ENCODE results near the gene UPB1. TPM values are rescaled to one million over a fixed set of nuclear protein-coding genes. Genes with fewer than 3 reads are reported as not detected.

Gene UPB1
- total RNA-seq, 2 donors from 2014 or later, result 0.52 TPM; not detected in 1

GRCh38 chr22:24501301-24502005, 6.3 kb downstream of the UPB1 start:
- WGBS, 2 donors, result 65 to 72% methylated on average over 8 of the region's 8 CpGs

GRCh38 chr22:24502034-24502433, 6.9 kb downstream of the UPB1 start:
- DNase-seq, result no peak
- Histone ChIP-seq H3K27me3 (no peaks in the 10 kb centered on the region), H3K27ac (no peak overlapping the region), H3K36me3 (replicated peaks in 1 of 2; ENCODE audit: insufficient read depth in 1 of 2, low read depth in 2 of 2) (no peaks in the 10 kb centered on the region), H3K4me3 (no peak overlapping the region), H3K4me1 (no peaks in the 10 kb centered on the region), H3K9me3 (no peaks in the 10 kb centered on the region)
- intact Hi-C loops (cut with DNase I), result no loop called here
- WGBS, 2 donors, result 71 to 82% methylated on average over 7 of the region's 7 CpGs
- no peak for ATAC-seq
- no peak for TF ChIP-seq CTCF (IDR thresholded peaks at IDR 0.05)

More at GRCh38 chr22:24501301-24502005, 6.3 kb downstream of the UPB1 start:
- TF ChIP-seq POLR2A (IDR thresholded peaks at IDR 0.05), result no peak
- no peaks in the 10 kb centered on the region for H3K4me1 ChIP-seq
- H3K27me3 ChIP-seq, result no peaks in the 10 kb centered on the region
- H3K4me3 ChIP-seq, result no peak overlapping the region
- H3K36me3 ChIP-seq (replicated peaks in 1 of 2; ENCODE audit: insufficient read depth in 1 of 2, low read depth in 2 of 2), result no peaks in the 10 kb centered on the region
- H3K9me3 ChIP-seq, result no peaks in the 10 kb centered on the region
- intact Hi-C loops (cut with DNase I), result no loop called here
- DNase-seq, result no peak
- no peak overlapping the region for H3K27ac ChIP-seq
- ATAC-seq, result no peak

- WGBS, 2 donors, result 75 to 79% methylated on average over 1 of the region's 1 CpG
- intact Hi-C loops (cut with DNase I), result no loop called here
Measured at GRCh38 chr22:24502541-24502940, 7.4 kb downstream of the UPB1 start.

DNA sequence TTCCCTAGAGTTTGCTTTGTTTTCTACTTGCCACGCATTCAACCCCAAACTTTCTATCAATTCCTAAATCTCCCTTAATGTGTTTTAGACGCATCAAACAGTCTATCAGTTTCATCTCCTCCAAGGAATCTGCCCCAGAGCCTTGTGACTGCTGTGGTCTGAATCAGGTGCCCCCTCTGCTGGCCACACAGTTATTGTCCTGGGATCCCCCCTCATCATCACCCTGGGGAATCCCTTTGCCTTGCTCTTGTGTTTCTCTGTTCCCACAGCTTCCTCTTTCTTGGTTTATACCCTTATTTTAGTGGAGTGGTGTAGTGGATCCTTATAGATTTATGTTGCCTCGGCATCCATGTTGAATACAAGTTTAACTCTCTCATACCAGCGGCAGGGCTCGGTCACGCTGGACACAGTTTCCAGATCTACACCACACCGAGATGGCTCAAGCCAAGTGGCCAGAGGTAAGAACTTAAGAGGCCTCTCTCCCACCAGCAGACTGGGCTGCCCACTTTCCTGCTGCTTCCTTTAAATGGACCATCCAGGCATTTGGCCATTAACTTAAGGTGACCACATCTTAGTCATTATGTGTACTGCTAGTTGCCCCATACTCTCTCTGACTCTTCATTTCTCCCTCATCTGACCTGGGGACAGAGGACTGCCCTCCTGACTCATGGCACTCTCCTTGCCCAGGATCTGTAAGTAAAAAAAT, 8.2 kb downstream of the UPB1 start:
- TF ChIP-seq POLR2A (IDR thresholded peaks at IDR 0.05) (no peak), CTCF (IDR thresholded peaks at IDR 0.05) (peak in 6 of 7 experiments; percentile 22 to 49 (median 38))
- Histone ChIP-seq H3K9me3 (no peaks in the 10 kb centered on the region), H3K4me3 (no peak overlapping the region), H3K4me1 (no peaks in the 10 kb centered on the region), H3K36me3 (replicated peaks in 1 of 2; ENCODE audit: insufficient read depth in 1 of 2, low read depth in 2 of 2) (no peaks in the 10 kb centered on the region), H3K27me3 (no peaks in the 10 kb centered on the region), H3K27ac (no peak overlapping the region)
- intact Hi-C loops (cut with DNase I), result no loop called here
- ATAC-seq, result peak; percentile 35
- WGBS, 2 donors, result 73% methylated on average over 7 of the region's 7 CpGs
- peak; percentile 36 to 64 (median 50) for DNase-seq

More at GRCh38 chr22:24502541-24502940, 7.4 kb downstream of the UPB1 start:
- DNase-seq, result no peak
- Histone ChIP-seq H3K27me3 (no peaks in the 10 kb centered on the region), H3K4me3 (no peak overlapping the region), H3K9me3 (no peaks in the 10 kb centered on the region), H3K27ac (no peak overlapping the region), H3K4me1 (no peaks in the 10 kb centered on the region), H3K36me3 (replicated peaks in 1 of 2; ENCODE audit: insufficient read depth in 1 of 2, low read depth in 2 of 2) (no peaks in the 10 kb centered on the region)
- TF ChIP-seq CTCF (IDR thresholded peaks at IDR 0.05), result no peak
- TF ChIP-seq POLR2A (IDR thresholded peaks at IDR 0.05), result no peak
- no peak for ATAC-seq

DNA sequence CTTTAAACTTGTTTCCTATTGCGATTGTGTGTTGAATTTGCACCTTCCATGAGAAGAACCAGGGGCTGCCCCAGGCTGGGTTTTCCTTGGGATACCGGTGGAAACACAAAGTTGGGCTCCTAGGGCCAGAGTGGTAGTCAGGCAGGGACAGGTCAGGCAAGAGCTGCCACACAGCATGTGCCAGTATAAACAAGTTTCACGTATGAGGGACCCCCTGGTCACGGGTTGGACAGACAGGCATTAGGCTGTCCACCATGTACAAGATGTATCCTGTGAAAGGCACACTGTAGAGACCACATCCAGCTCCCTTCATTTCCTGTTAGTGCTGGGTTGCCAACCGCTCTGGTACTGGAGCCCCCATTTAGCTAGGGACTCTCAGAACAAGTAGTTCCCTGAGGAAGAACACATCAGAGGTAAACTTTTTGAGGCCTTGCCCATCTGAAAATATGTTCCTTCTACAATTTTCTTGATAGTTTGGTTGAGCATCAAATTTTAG, 8.8 kb downstream of the UPB1 start:
- TF ChIP-seq CTCF (IDR thresholded peaks at IDR 0.05) (no peak), POLR2A (IDR thresholded peaks at IDR 0.05) (no peak)
- H3K9me3 ChIP-seq, result no peaks in the 10 kb centered on the region
- H3K27me3 ChIP-seq, result no peaks in the 10 kb centered on the region
- WGBS, 2 donors, result 79 to 82% methylated on average over 5 of the region's 5 CpGs
- no peak overlapping the region for H3K4me3 ChIP-seq
- no peaks in the 10 kb centered on the region for H3K36me3 ChIP-seq (replicated peaks in 1 of 2; ENCODE audit: insufficient read depth in 1 of 2, low read depth in 2 of 2)
- H3K27ac ChIP-seq, result no peak overlapping the region
- ATAC-seq (no peak), DNase-seq (no peak)
- H3K4me1 ChIP-seq, result no peaks in the 10 kb centered on the region
- intact Hi-C loops (cut with DNase I), result no loop called here
